Stimulated activated CD8-positive, alpha-beta memory T cell treated with anti-CD3 and anti-CD28 coated beads, Interleukin-12 subunit alpha, Interleukin-12 subunit beta, amount 100 ng/mL, for 24 hours (primary cell): ENCODE results near the gene CIRBP.
"Not testable (repeated sequence)": the region's sequence is repeated elsewhere in the genome, so short reads cannot be mapped to it uniquely, and the experiment has no call there.

Experiments
- DNase-seq: peaks from one replicate; pipeline ENCODE4 v3.0.0-alpha.2; 2020; ENCODE audit errors: extremely low read depth

CIRBP gene

GRCh38 chr19:1290703-1291651, 21.8 kb downstream of the CIRBP start:
- no peak for DNase-seq

GRCh38 chr19:1291761-1292418, 22.8 kb downstream of the CIRBP start:
- DNase-seq = no peak

- no peak for DNase-seq
Observed at GRCh38 chr19:1292419-1293151, 23.5 kb downstream of the CIRBP start.

GRCh38 chr19:1293782-1294604, 24.9 kb downstream of the CIRBP start:
- no peak for DNase-seq

GRCh38 chr19:1294688-1295087, 25.6 kb downstream of the CIRBP start:
- no peak for DNase-seq

GRCh38 chr19:1295169-1296012, 26.3 kb downstream of the CIRBP start:
- DNase-seq = no peak

GRCh38 chr19:1296078-1296477, 26.9 kb downstream of the CIRBP start:
- no peak for DNase-seq

- DNase-seq = no peak
Observed at GRCh38 chr19:1296575-1297271, 27.6 kb downstream of the CIRBP start.

- no peak for DNase-seq
Observed at GRCh38 chr19:1298235-1298634, 29.1 kb downstream of the CIRBP start.

- no peak for DNase-seq
Observed at GRCh38 chr19:1299801-1300200, 30.7 kb downstream of the CIRBP start.

- no peak for DNase-seq
Observed at GRCh38 chr19:1300744-1301490, 31.8 kb downstream of the CIRBP start.

GRCh38 chr19:1302533-1303239, 33.6 kb downstream of the CIRBP start:
- DNase-seq = no peak

- no peak for DNase-seq
Observed at GRCh38 chr19:1304197-1304924, 35.2 kb downstream of the CIRBP start.

- DNase-seq = not testable (repeated sequence)
Observed at GRCh38 chr19:1305354-1305753, 36.2 kb downstream of the CIRBP start.

GRCh38 chr19:1307320-1307719, 38.2 kb downstream of the CIRBP start:
- DNase-seq = no peak

- DNase-seq = no peak
Observed at GRCh38 chr19:1307755-1308303, 38.7 kb downstream of the CIRBP start.

GRCh38 chr19:1308718-1309117, 39.6 kb downstream of the CIRBP start:
- no peak for DNase-seq
